WTC11 (cell line): ENCODE results near the gene TNIK. TPM values are rescaled to one million over a fixed set of nuclear protein-coding genes. Genes with fewer than 3 reads are reported as not detected.

ENCODE experiments used
- ATAC-seq: fragments of 200-7000 bp; cut with Tn5 transposase; 2 replicates; pipeline ENCODE4 v1.10.0; 2021; ENCODE audit warnings: mild to moderate bottlenecking, moderate library complexity
- CTCF ChIA-PET: fragments of 300-600 bp; sonication (Branson Sonifier 250); formaldehyde crosslinking; loops from one replicate; lab custom pipeline; 2021; ENCODE audit warnings: antibody characterized with exemption; lab: Charles Lee
- POLR2A ChIA-PET: fragments of 350-600 bp; sonication (Branson Sonifier 250); formaldehyde crosslinking; loops from one replicate; lab custom pipeline; 2021; ENCODE audit warnings: antibody characterized with exemption; lab: Charles Lee
- DNase-seq: peaks from one replicate; pipeline ENCODE4 v3.0.0; 2021; ENCODE audit warnings: low spot score
- H3K27ac Mint-ChIP-seq: 2 replicates; pipeline ENCODE4 v1.8.0; 2021; ENCODE audit warnings: mixed read lengths
- H3K27me3 Mint-ChIP-seq: 2 replicates; pipeline ENCODE4 v1.8.0; 2021; ENCODE audit warnings: low read depth, mild to moderate bottlenecking, moderate library complexity, mixed read lengths
- H3K36me3 Mint-ChIP-seq: 2 replicates; pipeline ENCODE4 v1.8.0; 2021; ENCODE audit warnings: mixed read lengths
- H3K4me1 Mint-ChIP-seq: 2 replicates; pipeline ENCODE4 v1.8.0; 2022; ENCODE audit warnings: mixed read lengths
- H3K4me3 Mint-ChIP-seq: 2 replicates; pipeline ENCODE4 v1.8.0; 2021; ENCODE audit warnings: mild to moderate bottlenecking, moderate library complexity, mixed read lengths
- H3K9me3 Mint-ChIP-seq: 2 replicates; pipeline ENCODE4 v1.8.0; 2021; ENCODE audit warnings: mixed read lengths
- AFF4 ChIP-seq: sonication (generic); formaldehyde crosslinking; IDR thresholded peaks from 2 replicates; pipeline ENCODE4 v1.8.1; 2023; ENCODE audit warnings: mild to moderate bottlenecking, missing genetic modification reagents, borderline replicate concordance
- AR ChIP-seq: fragments of 250-450 bp; sonication (Bioruptor Pico); IDR thresholded peaks from 2 replicates; pipeline ENCODE4 v1.9.0; 2021; ENCODE audit warnings: mild to moderate bottlenecking
- CBFB ChIP-seq: sonication (generic); formaldehyde crosslinking; IDR thresholded peaks from 2 replicates; pipeline ENCODE4 v1.8.1; 2022; ENCODE audit warnings: mild to moderate bottlenecking, low read depth, missing genetic modification reagents
- CDX4 ChIP-seq: fragments of 250-450 bp; sonication (Bioruptor Pico); IDR thresholded peaks from 2 replicates; pipeline ENCODE4 v1.9.0; 2021; ENCODE audit warnings: moderate library complexity, mild to moderate bottlenecking, inconsistent platforms, borderline replicate concordance
- ERG ChIP-seq: fragments of 250-450 bp; sonication (Bioruptor Pico); IDR thresholded peaks from 2 replicates; pipeline ENCODE4 v1.8.0; 2021; ENCODE audit warnings: mild to moderate bottlenecking
- ETV6 ChIP-seq: sonication (generic); formaldehyde crosslinking; IDR thresholded peaks from 2 replicates; pipeline ENCODE4 v1.8.1; 2022; ENCODE audit warnings: mild to moderate bottlenecking, missing genetic modification reagents
- GTF2I ChIP-seq: fragments of 250-450 bp; sonication (Bioruptor Pico); conservative IDR thresholded peaks from 2 replicates; pipeline ENCODE4 v1.4.0; 2021; ENCODE audit warnings: mild to moderate bottlenecking
- HMGA2 ChIP-seq: fragments of 250-450 bp; sonication (Bioruptor Pico); IDR thresholded peaks from 2 replicates; pipeline ENCODE4 v1.4.0; 2021; ENCODE audit warnings: mild to moderate bottlenecking, moderate library complexity
- IRF1 ChIP-seq: sonication (generic); formaldehyde crosslinking; IDR thresholded peaks from 2 replicates; pipeline ENCODE4 v1.8.0; 2023; ENCODE audit warnings: missing genetic modification reagents
- MXD4 ChIP-seq: fragments of 250-450 bp; sonication (Bioruptor Pico); IDR thresholded peaks from 2 replicates; pipeline ENCODE4 v1.8.0; 2021; ENCODE audit warnings: mild to moderate bottlenecking, moderate library complexity, borderline replicate concordance
- NFATC4 ChIP-seq: fragments of 250-450 bp; sonication (Bioruptor Pico); IDR thresholded peaks from 2 replicates; pipeline ENCODE4 v1.9.0; 2021; ENCODE audit warnings: mild to moderate bottlenecking
- NFE2L1 ChIP-seq: sonication (generic); formaldehyde crosslinking; IDR thresholded peaks from 2 replicates; pipeline ENCODE4 v1.8.1; 2023; ENCODE audit warnings: missing genetic modification reagents
- NR2C2 ChIP-seq: sonication (generic); formaldehyde crosslinking; IDR thresholded peaks from 2 replicates; pipeline ENCODE4 v1.8.0; 2022; ENCODE audit warnings: mild to moderate bottlenecking, missing genetic modification reagents
- PREB ChIP-seq: sonication (generic); formaldehyde crosslinking; IDR thresholded peaks from 2 replicates; pipeline ENCODE4 v1.8.1; 2022; ENCODE audit warnings: mild to moderate bottlenecking, missing genetic modification reagents, moderate library complexity, borderline replicate concordance
- RORB ChIP-seq: fragments of 250-450 bp; sonication (Bioruptor Pico); IDR thresholded peaks from 2 replicates; pipeline ENCODE4 v1.9.0; 2021; ENCODE audit warnings: mild to moderate bottlenecking
- ZBTB43 ChIP-seq: sonication (generic); formaldehyde crosslinking; IDR thresholded peaks from 2 replicates; pipeline ENCODE4 v1.8.1; 2023; ENCODE audit warnings: mild to moderate bottlenecking, missing genetic modification reagents
- ZNF138 ChIP-seq: sonication (generic); formaldehyde crosslinking; conservative IDR thresholded peaks from 2 replicates; pipeline ENCODE4 v1.8.1; 2022; ENCODE audit warnings: mild to moderate bottlenecking, moderate library complexity, missing genetic modification reagents
- ZNF317 ChIP-seq: sonication (generic); formaldehyde crosslinking; IDR thresholded peaks from 2 replicates; pipeline ENCODE4 v1.8.1; 2023; ENCODE audit warnings: low read depth, mild to moderate bottlenecking, moderate library complexity, missing genetic modification reagents, borderline replicate concordance
- ZNF532 ChIP-seq: fragments of 250-450 bp; sonication (Bioruptor Pico); IDR thresholded peaks from 2 replicates; pipeline ENCODE4 v1.9.0; 2021; ENCODE audit warnings: mild to moderate bottlenecking, borderline replicate concordance
- total RNA-seq: library from RNA; stranded (reverse); gene quantifications from 3 replicates; pipeline ENCODE4 v1.2.3, GENCODE V29; 2021

TNIK gene
- total RNA-seq, 1 experiment from 2014 or later, result 50.3 TPM

- TF ChIP-seq ZBTB43 (CRISPR knock-in tag) (no peak), PREB (CRISPR knock-in tag) (no peak), NR2C2 (CRISPR knock-in tag) (no peak), ERG (CRISPR knock-in tag) (no peak), CBFB (CRISPR knock-in tag) (no peak), AFF4 (no peak)
Measured at GRCh38 chr3:171488479-171488878, 28.3 kb upstream of the TNIK start (continued).

GRCh38 chr3:171487382-171487781 lies 27.2 kb upstream of the TNIK start:
- no peak for ATAC-seq
- no peak overlapping the region for H3K4me3 Mint-ChIP-seq
- TF ChIP-seq NFATC4 (CRISPR knock-in tag), result no peak
- TF ChIP-seq HMGA2 (CRISPR knock-in tag), result no peak
- no peak for TF ChIP-seq AR
- no peak for TF ChIP-seq ZNF138 (CRISPR knock-in tag)
- TF ChIP-seq IRF1 (CRISPR knock-in tag), result no peak
- TF ChIP-seq ZNF532 (CRISPR knock-in tag), result no peak
- TF ChIP-seq ETV6 (CRISPR knock-in tag), result no peak
- no peak for TF ChIP-seq MXD4 (CRISPR knock-in tag)
- TF ChIP-seq CDX4 (CRISPR knock-in tag), result no peak
- no peak for TF ChIP-seq PREB (CRISPR knock-in tag)
- TF ChIP-seq NFE2L1, result no peak
- TF ChIP-seq RORB (CRISPR knock-in tag), result no peak
- TF ChIP-seq ZNF317 (CRISPR knock-in tag), result no peak
- no peak for TF ChIP-seq GTF2I

More at GRCh38 chr3:171487382-171487781, 27.2 kb upstream of the TNIK start:
- no peaks in the 10 kb centered on the region for H3K9me3 Mint-ChIP-seq
- no peaks in the 10 kb centered on the region for H3K4me1 Mint-ChIP-seq
- no peaks in the 10 kb centered on the region for H3K36me3 Mint-ChIP-seq
- POLR2A ChIA-PET, result no interaction called here
- H3K27ac Mint-ChIP-seq, result no peak overlapping the region
- no peaks in the 10 kb centered on the region for H3K27me3 Mint-ChIP-seq
- no peak for DNase-seq
- CTCF ChIA-PET, result no interaction called here
